Mesendoderm (in vitro differentiated cells): Measurements from ENCODE around the gene SARM1.

Experiments used
- DNase-seq: peaks from one replicate; pipeline ENCODE4 v3.0.0; 2013
- H2AK5ac ChIP-seq: 2 replicates; pipeline ENCODE4 v1.6.1; 2013; ENCODE audit warnings: low read length, inconsistent platforms
- H2BK120ac ChIP-seq: 2 replicates; pipeline ENCODE4 v1.6.1; 2013; ENCODE audit warnings: low read depth, mild to moderate bottlenecking, low read length, moderate library complexity, mixed read lengths
- H2BK15ac ChIP-seq: replicated peaks from 2 replicates; pipeline ENCODE4 v1.6.1; 2013; ENCODE audit warnings: low read depth, mild to moderate bottlenecking, moderate library complexity
- H2BK5ac ChIP-seq: 2 replicates; pipeline ENCODE4 v1.6.1; 2013; ENCODE audit warnings: low read length, inconsistent platforms
- H3K18ac ChIP-seq: 2 replicates; pipeline ENCODE4 v1.6.1; 2013; ENCODE audit warnings: mild to moderate bottlenecking, low read length, mixed read lengths
- H3K23ac ChIP-seq: one replicate; pipeline ENCODE4 v1.6.1; 2013; ENCODE audit warnings: low read length
- H3K27ac ChIP-seq: 2 replicates; pipeline ENCODE4 v1.5.1; 2013; ENCODE audit warnings: low read depth, mild to moderate bottlenecking, inconsistent platforms, low read length, moderate library complexity
- H3K27me3 ChIP-seq: 2 replicates; pipeline ENCODE4 v1.6.1; 2013; ENCODE audit warnings: low read length, control low read depth, mild to moderate bottlenecking, inconsistent platforms; ENCODE audit not compliant: insufficient read depth, poor library complexity
- H3K36me3 ChIP-seq: 2 replicates; pipeline ENCODE4 v1.6.1; 2013; ENCODE audit warnings: low read length, inconsistent platforms; ENCODE audit not compliant: control insufficient read depth, insufficient read depth
- H3K4ac ChIP-seq: one replicate; pipeline ENCODE4 v1.6.1; 2013; ENCODE audit warnings: low read depth, mild to moderate bottlenecking, low read length, moderate library complexity
- H3K4me1 ChIP-seq: 2 replicates; pipeline ENCODE4 v1.6.1; 2013; ENCODE audit warnings: low read depth, low read length, inconsistent platforms; ENCODE audit not compliant: control insufficient read depth
- H3K4me2 ChIP-seq: 2 replicates; pipeline ENCODE4 v1.6.1; 2013; ENCODE audit warnings: low read length
- H3K4me3 ChIP-seq: 2 replicates; pipeline ENCODE4 v1.5.1; 2013; ENCODE audit warnings: mild to moderate bottlenecking, low read length
- H3K56ac ChIP-seq: one replicate; pipeline ENCODE4 v1.6.1; 2013; ENCODE audit warnings: low read length
- H3K79me1 ChIP-seq: 2 replicates; pipeline ENCODE4 v1.6.1; 2013; ENCODE audit warnings: low read length, inconsistent platforms
- H3K79me2 ChIP-seq: 2 replicates; pipeline ENCODE4 v1.6.1; 2013; ENCODE audit warnings: mild to moderate bottlenecking, low read length; ENCODE audit not compliant: control insufficient read depth, insufficient read depth
- H3K9ac ChIP-seq: 2 replicates; pipeline ENCODE4 v1.6.1; 2013; ENCODE audit warnings: low read length, inconsistent platforms
- H4K5ac ChIP-seq: one replicate; pipeline ENCODE4 v1.6.1; 2013; ENCODE audit warnings: low read length
- H4K8ac ChIP-seq: one replicate; pipeline ENCODE4 v1.6.1; 2013; ENCODE audit warnings: low read depth, mild to moderate bottlenecking, control low read depth, low read length, moderate library complexity
- WGBS: extraction: QIAGEN DNeasy Blood & Tissue Kit; methylation state at CpG from one replicate; pipeline ENCODE4 v1.1.7; 2013; ENCODE audit warnings: low lambda C conversion rate, missing lambda C conversion rate; ENCODE audit not compliant: insufficient coverage; ENCODE audit errors: extremely low coverage; 5-methylcytosine and 5-hydroxymethylcytosine counted together

Gene SARM1

GRCh38 chr17:28346746-28347246 is 24.7 kb upstream of the SARM1 start:
- Histone ChIP-seq H3K18ac (no peak overlapping the region), H3K23ac (no peak overlapping the region), H3K4me3 (no peak overlapping the region), H3K79me2 (no peaks in the 10 kb centered on the region), H3K36me3 (peaks cover 29% of the 10 kb centered on the region), H3K4me1 (no peaks in the 10 kb centered on the region), H4K5ac (no peak overlapping the region), H3K9ac (no peak overlapping the region), H2BK5ac (no peak overlapping the region), H3K4me2 (no peak overlapping the region), H2BK120ac (no peak overlapping the region), H2BK15ac (no peak overlapping the region), H4K8ac (no peak overlapping the region), H3K4ac (no peak overlapping the region), H3K27ac (no peak overlapping the region), H2AK5ac (no peak overlapping the region), H3K27me3 (no peaks in the 10 kb centered on the region), H3K79me1 (peaks cover 1% of the 10 kb centered on the region), H3K56ac (no peak overlapping the region)
- no peak for DNase-seq
- no CpG with 5 or more reads among the region's 7 CpGs for WGBS

GRCh38 chr17:28347261-28347891 is 24.1 kb upstream of the SARM1 start:
- H3K27ac ChIP-seq: no peak overlapping the region
- H3K18ac ChIP-seq: no peak overlapping the region
- DNase-seq: peak; percentile 84
- no peak overlapping the region for H4K5ac ChIP-seq
- no CpG with 5 or more reads among the region's 8 CpGs for WGBS
- H2BK15ac ChIP-seq: no peak overlapping the region
- H3K9ac ChIP-seq: no peak overlapping the region
- no peak overlapping the region for H3K23ac ChIP-seq
- no peaks in the 10 kb centered on the region for H3K4me1 ChIP-seq
- no peak overlapping the region for H4K8ac ChIP-seq
- no peak overlapping the region for H3K4ac ChIP-seq
- no peak overlapping the region for H3K4me2 ChIP-seq
- peaks cover 29% of the 10 kb centered on the region for H3K36me3 ChIP-seq
- no peaks in the 10 kb centered on the region for H3K27me3 ChIP-seq
- peaks cover 1% of the 10 kb centered on the region for H3K79me1 ChIP-seq
- H2BK5ac ChIP-seq: no peak overlapping the region
- no peak overlapping the region for H3K4me3 ChIP-seq
- H2AK5ac ChIP-seq: no peak overlapping the region
- H2BK120ac ChIP-seq: no peak overlapping the region
- no peaks in the 10 kb centered on the region for H3K79me2 ChIP-seq
- H3K56ac ChIP-seq: no peak overlapping the region

- Histone ChIP-seq H3K79me2 (no peaks in the 10 kb centered on the region), H3K18ac (no peak overlapping the region), H3K27me3 (no peaks in the 10 kb centered on the region), H3K56ac (no peak overlapping the region), H3K79me1 (peaks cover 1% of the 10 kb centered on the region), H3K23ac (no peak overlapping the region), H4K5ac (no peak overlapping the region), H4K8ac (no peak overlapping the region), H3K4me3 (no peak overlapping the region), H2AK5ac (no peak overlapping the region), H3K4me2 (no peak overlapping the region), H3K4me1 (no peaks in the 10 kb centered on the region), H2BK120ac (no peak overlapping the region), H3K9ac (no peak overlapping the region), H3K4ac (no peak overlapping the region), H3K36me3 (peaks cover 29% of the 10 kb centered on the region), H2BK15ac (no peak overlapping the region), H2BK5ac (no peak overlapping the region), H3K27ac (no peak overlapping the region)
- WGBS: no CpG with 5 or more reads among the region's 3 CpGs
- DNase-seq: no peak
Measured at GRCh38 chr17:28348979-28349378, 22.5 kb upstream of the SARM1 start.

GRCh38 chr17:28350271-28350670 is 21.2 kb upstream of the SARM1 start:
- Histone ChIP-seq H2AK5ac (no peak overlapping the region), H3K27ac (no peak overlapping the region), H3K27me3 (no peaks in the 10 kb centered on the region), H3K4ac (no peak overlapping the region), H3K56ac (no peak overlapping the region), H2BK120ac (no peak overlapping the region), H2BK15ac (no peak overlapping the region), H4K8ac (no peak overlapping the region), H3K36me3 (peaks cover 32% of the 10 kb centered on the region), H3K18ac (no peak overlapping the region), H3K23ac (no peak overlapping the region), H4K5ac (no peak overlapping the region), H3K4me1 (no peaks in the 10 kb centered on the region), H3K79me2 (no peaks in the 10 kb centered on the region), H2BK5ac (no peak overlapping the region), H3K9ac (no peak overlapping the region), H3K79me1 (peaks cover 1% of the 10 kb centered on the region), H3K4me3 (no peak overlapping the region), H3K4me2 (no peak overlapping the region)
- no peak for DNase-seq
- WGBS: no CpG with 5 or more reads among the region's 7 CpGs

GRCh38 chr17:28357061-28357900 is 14.2 kb upstream of the SARM1 start, which contains the start of gene POLDIP2:
Gene POLDIP2 (minus strand): TSS chr17:28357527. CDS start chr17:28357448, 79 bp downstream.
- peaks cover 12% of the 10 kb centered on the region for H3K36me3 ChIP-seq
- no peak within 1 kb of the TSS for H2AK5ac ChIP-seq
- H3K27ac ChIP-seq: no peak within 1 kb of the TSS
- H3K4me3 ChIP-seq: peak within 1 kb of the TSS; percentile 85
- peak within 1 kb of the TSS; percentile 96 for H3K56ac ChIP-seq
- peak within 1 kb of the TSS; percentile 84 for H3K4ac ChIP-seq
- H3K4me2 ChIP-seq: peak within 1 kb of the TSS; percentile 76
- H3K23ac ChIP-seq: no peak within 1 kb of the TSS
- peak within 1 kb of the TSS; percentile 93 for H3K9ac ChIP-seq
- peaks cover 18% of the 10 kb centered on the region for H3K79me1 ChIP-seq
- no peak within 1 kb of the TSS for H2BK5ac ChIP-seq
- no CpG with 5 or more reads among the region's 80 CpGs for WGBS
- no peak within 1 kb of the TSS for H2BK120ac ChIP-seq
- no peaks in the 10 kb centered on the region for H3K27me3 ChIP-seq
- no peak within 1 kb of the TSS for H2BK15ac ChIP-seq
- DNase-seq: peak; percentile 97
- H3K4me1 ChIP-seq: peaks cover 5% of the 10 kb centered on the region
- peaks cover 13% of the 10 kb centered on the region for H3K79me2 ChIP-seq
- H4K8ac ChIP-seq: peak within 1 kb of the TSS; percentile 70
- peak within 1 kb of the TSS; percentile 84 for H4K5ac ChIP-seq
- H3K18ac ChIP-seq: peak within 1 kb of the TSS; percentile 71
